GM21528 (cell line): ENCODE data around the gene ANKRD44.
A peak's percentile ranks its signal among the peaks of the same experiment; 100 is the strongest.

Source experiments
- ATAC-seq: cut with Tn5 transposase; IDR thresholded peaks from one replicate; pipeline ENCODE4 v1.9.1; 2021; ENCODE audit warnings: mild to moderate bottlenecking, moderate library complexity; ENCODE audit not compliant: unreplicated experiment, low FRiP score

Gene ANKRD44

GRCh38 chr2:197265924-197266323 is 44.7 kb downstream of the ANKRD44 start:
- ATAC-seq, result no peak

- no peak for ATAC-seq
These were observed 45.5 kb downstream of the ANKRD44 start for GRCh38 chr2:197265036-197265435.

GRCh38 chr2:197264332-197264731 is 46.2 kb downstream of the ANKRD44 start:
- no peak for ATAC-seq

GRCh38 chr2:197263077-197263476 is 47.5 kb downstream of the ANKRD44 start:
- no peak for ATAC-seq

GRCh38 chr2:197261808-197262226 is 48.8 kb downstream of the ANKRD44 start:
- peak; percentile 72 for ATAC-seq

GRCh38 chr2:197259470-197259999 is 51.0 kb downstream of the ANKRD44 start:
- no peak for ATAC-seq

- no peak for ATAC-seq
These were observed 52.0 kb downstream of the ANKRD44 start for GRCh38 chr2:197258580-197258979.

- ATAC-seq, result no peak
These were observed 53.9 kb downstream of the ANKRD44 start for GRCh38 chr2:197256547-197257170.

GRCh38 chr2:197256021-197256420 is 54.6 kb downstream of the ANKRD44 start:
- no peak for ATAC-seq

GRCh38 chr2:197255543-197255942 is 55.0 kb downstream of the ANKRD44 start:
- peak; percentile 95 for ATAC-seq

- ATAC-seq, result peak; percentile 43
These were observed 55.6 kb downstream of the ANKRD44 start for GRCh38 chr2:197254776-197255530.

GRCh38 chr2:197251576-197251975 is 59.0 kb downstream of the ANKRD44 start:
- no peak for ATAC-seq

GRCh38 chr2:197251163-197251562 is 59.4 kb downstream of the ANKRD44 start:
- no peak for ATAC-seq

GRCh38 chr2:197250084-197250397 is 60.5 kb downstream of the ANKRD44 start:
- no peak for ATAC-seq

GRCh38 chr2:197249381-197250083 is 61.0 kb downstream of the ANKRD44 start:
- no peak for ATAC-seq

GRCh38 chr2:197248623-197249022 is 62.0 kb downstream of the ANKRD44 start:
- ATAC-seq, result peak; percentile 47

GRCh38 chr2:197248001-197248401 is 62.6 kb downstream of the ANKRD44 start:
- ATAC-seq, result no peak

GRCh38 chr2:197247083-197247482 is 63.5 kb downstream of the ANKRD44 start:
- no peak for ATAC-seq

- no peak for ATAC-seq
These were observed 64.5 kb downstream of the ANKRD44 start for GRCh38 chr2:197245829-197246804.

- ATAC-seq, result no peak
These were observed 66.2 kb downstream of the ANKRD44 start for GRCh38 chr2:197244349-197244748.
